Vagina (tissue), 2 donors: ENCODE data around the gene ZFAND2B. TPM values are rescaled to one million over a fixed set of nuclear protein-coding genes. Genes with fewer than 3 reads are reported as not detected.
A peak's percentile ranks its signal among the peaks of the same experiment; 100 is the strongest.
"Not testable (repeated sequence)": the region's sequence is repeated elsewhere in the genome, so short reads cannot be mapped to it uniquely, and the experiment has no call there.

Experiments
- DNase-seq, 2 donors: peaks; one replicate each; pipeline ENCODE4 v3.0.0-alpha.2; 2017; ENCODE audit errors: extremely low spot score in 2 of 2
- H3K27ac ChIP-seq: fragments of 200-600 bp; sonication (generic); one replicate; pipeline ENCODE4 v1.5.1; 2019
- H3K27me3 ChIP-seq: fragments of 200-600 bp; sonication (generic); one replicate; pipeline ENCODE4 v1.5.1; 2019
- H3K36me3 ChIP-seq, 2 donors: fragments of 200-600 bp; sonication (generic); one replicate each; pipeline ENCODE4 v1.5.1; 2017 to 2019
- H3K4me1 ChIP-seq: fragments of 200-600 bp; sonication (generic); one replicate; pipeline ENCODE4 v1.5.1; 2019
- H3K4me3 ChIP-seq, 2 donors: fragments of 200-600 bp; sonication (generic); 1 replicate in 1 of 2; 2 replicates in 1 of 2; pipeline ENCODE4 v1.5.1; 2016 to 2019
- H3K9me3 ChIP-seq: fragments of 200-600 bp; sonication (generic); one replicate; pipeline ENCODE4 v1.5.1; 2019
- CTCF ChIP-seq, 3 experiments: fragments of 450-650 bp in 2 of 3; fragments of 200-600 bp in 1 of 3; sonication (generic) in 1 of 3; IDR thresholded peaks; one replicate each; pipeline ENCODE4 v1.5.1; 2017 to 2019; ENCODE audit warnings: antibody characterized with exemption in 3 of 3, mild to moderate bottlenecking in 2 of 3, moderate library complexity in 2 of 3
- POLR2A ChIP-seq, 2 donors: fragments of 450-650 bp; IDR thresholded peaks; one replicate each; pipeline ENCODE4 v1.6.1; 2017; ENCODE audit warnings: antibody characterized with exemption in 2 of 2, mild to moderate bottlenecking in 2 of 2, moderate library complexity in 2 of 2
- POLR2AphosphoS5 ChIP-seq, 2 donors: sonication (generic); formaldehyde crosslinking; IDR thresholded peaks; one replicate each; pipeline ENCODE4 v1.9.0; 2017; ENCODE audit warnings: antibody characterized with exemption in 2 of 2, mild to moderate bottlenecking in 2 of 2, low read depth in 1 of 2; ENCODE audit not compliant: insufficient read depth in 1 of 2
- intact Hi-C: fragments of 100-400 bp; cut with DNase I; formaldehyde crosslinking; loops from one replicate; pipeline ENCODE4 v1.15.1; 2023
- total RNA-seq: library from RNA; depleted of rRNA; stranded (reverse); fragments of >200 nt; gene quantifications from one replicate; pipeline ENCODE4 v1.2.3, GENCODE V29; 2016

ZFAND2B gene
- total RNA-seq, 1 donor from 2014 or later = 52.1 TPM

- no peak for DNase-seq
- intact Hi-C loops = no loop called here
- no peak for TF ChIP-seq POLR2A (IDR thresholded peaks at IDR 0.05)
- no peak for TF ChIP-seq CTCF (IDR thresholded peaks at IDR 0.05)
- TF ChIP-seq POLR2AphosphoS5 (IDR thresholded peaks at IDR 0.05; ENCODE audit: insufficient read depth in 1 of 2, low read depth in 1 of 2) = no peak
- Histone ChIP-seq H3K4me1 (no peaks in the 10 kb centered on the region), H3K9me3 (no peaks in the 10 kb centered on the region), H3K27ac (no peak overlapping the region), H3K4me3 (no peak overlapping the region), H3K27me3 (no peaks in the 10 kb centered on the region), H3K36me3 (no peaks in the 10 kb centered on the region)
Observed at GRCh38 chr2:219199470-219200211, 6.9 kb upstream of the ZFAND2B start.

- H3K36me3 ChIP-seq, intact Hi-C loops, DNase-seq, H3K4me3 ChIP-seq, H3K9me3 ChIP-seq, H3K27ac ChIP-seq, H3K4me1 ChIP-seq, H3K27me3 ChIP-seq: not testable (repeated sequence)
Observed at GRCh38 chr2:219200502-219201326, 5.9 kb upstream of the ZFAND2B start.

DNA sequence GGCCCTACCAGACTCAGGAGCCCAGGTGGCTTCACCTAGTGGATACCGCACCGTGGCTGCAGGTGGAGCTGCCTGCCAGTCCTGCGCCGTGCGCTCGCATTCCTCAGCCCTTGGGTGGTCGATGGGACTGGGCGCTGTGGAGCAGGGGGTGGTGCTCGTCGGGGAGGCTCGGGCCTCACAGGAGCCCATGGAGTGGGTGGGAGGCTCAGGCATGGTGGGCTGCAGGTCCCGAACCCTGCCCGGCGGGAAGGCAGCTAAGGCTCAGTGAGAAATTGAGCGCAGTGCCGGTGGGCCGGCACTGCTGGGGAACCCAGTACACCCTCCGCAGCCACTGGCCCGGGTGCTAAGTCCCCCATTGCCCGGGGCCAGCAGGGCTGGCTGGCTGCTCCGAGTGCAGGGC is 5.3 kb upstream of the ZFAND2B start:
- H3K27ac ChIP-seq, H3K4me1 ChIP-seq, H3K27me3 ChIP-seq, intact Hi-C loops, H3K4me3 ChIP-seq, DNase-seq, H3K36me3 ChIP-seq, H3K9me3 ChIP-seq: not testable (repeated sequence)

DNA sequence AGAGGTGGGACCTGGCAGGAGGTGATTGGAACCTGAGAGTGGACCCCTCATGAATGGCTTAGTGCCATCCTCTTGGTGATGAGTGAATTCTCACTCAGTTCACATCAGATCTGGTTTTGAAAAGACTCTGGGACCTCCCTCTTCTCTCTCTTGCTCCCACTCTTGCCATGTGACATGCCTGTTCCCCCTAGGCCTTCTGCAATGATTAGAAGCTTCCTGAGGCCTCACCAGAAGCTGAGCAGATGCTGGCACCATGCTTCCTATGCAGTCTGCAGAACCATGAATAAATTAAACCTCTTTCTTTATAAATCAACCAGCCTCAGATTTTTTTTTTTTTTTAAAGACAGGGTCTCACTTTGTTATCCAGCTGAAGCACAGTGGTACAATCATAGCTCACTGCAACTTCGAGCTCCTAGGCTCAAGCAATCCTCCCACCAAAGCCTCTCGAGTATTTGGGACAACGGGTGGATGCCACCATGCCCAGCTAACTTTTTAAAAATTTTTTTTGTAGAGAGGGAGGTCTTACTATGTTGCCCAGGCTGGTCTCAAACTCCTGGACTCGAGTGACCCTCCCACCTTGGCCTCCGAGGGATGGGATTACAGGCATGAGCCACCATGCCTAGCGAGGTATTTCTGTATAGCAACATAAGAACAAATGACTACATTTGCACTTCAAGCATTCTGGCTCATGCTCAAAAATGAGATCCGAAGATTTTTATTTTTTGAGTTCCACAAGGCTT is 2.0 kb upstream of the ZFAND2B start:
- intact Hi-C loops = no loop called here
- DNase-seq = peak in 1 of 2 donors; percentile 77

GRCh38 chr2:219205165-219205538 is 1.4 kb upstream of the ZFAND2B start:
- peak in 1 of 2 donors; percentile 11 for DNase-seq
- intact Hi-C loops = no loop called here
- Histone ChIP-seq H3K9me3 (no peaks in the 10 kb centered on the region), H3K27me3 (no peaks in the 10 kb centered on the region), H3K36me3 (peaks cover 0 to 9% of the 10 kb centered on the region in 2 donors), H3K4me1 (peaks cover 22% of the 10 kb centered on the region), H3K4me3 (no peak overlapping the region), H3K27ac (no peak overlapping the region)
- TF ChIP-seq POLR2AphosphoS5 (IDR thresholded peaks at IDR 0.05; ENCODE audit: insufficient read depth in 1 of 2, low read depth in 1 of 2) (no peak), CTCF (IDR thresholded peaks at IDR 0.05) (no peak), POLR2A (IDR thresholded peaks at IDR 0.05) (no peak)

More for the DNA sequence above, 2.0 kb upstream of the ZFAND2B start:
- H3K4me1 ChIP-seq = peaks cover 22% of the 10 kb centered on the region
- H3K27ac ChIP-seq = no peak overlapping the region
- no peaks in the 10 kb centered on the region for H3K9me3 ChIP-seq
- TF ChIP-seq POLR2A (IDR thresholded peaks at IDR 0.05) = no peak
- TF ChIP-seq POLR2AphosphoS5 (IDR thresholded peaks at IDR 0.05; ENCODE audit: insufficient read depth in 1 of 2, low read depth in 1 of 2) = no peak
- no peak for TF ChIP-seq CTCF (IDR thresholded peaks at IDR 0.05)
- H3K36me3 ChIP-seq = peaks cover 0 to 8% of the 10 kb centered on the region in 2 donors
- no peaks in the 10 kb centered on the region for H3K27me3 ChIP-seq
- H3K4me3 ChIP-seq = no peak overlapping the region
